ENCODE measurements around the gene SERHL2. TPM values are rescaled to one million over a fixed set of nuclear protein-coding genes. Genes with fewer than 3 reads are reported as not detected.
"Not testable (repeated sequence)": the region's sequence is repeated elsewhere in the genome, so short reads cannot be mapped to it uniquely, and the experiment has no call there.

SERHL2 gene, protein sequence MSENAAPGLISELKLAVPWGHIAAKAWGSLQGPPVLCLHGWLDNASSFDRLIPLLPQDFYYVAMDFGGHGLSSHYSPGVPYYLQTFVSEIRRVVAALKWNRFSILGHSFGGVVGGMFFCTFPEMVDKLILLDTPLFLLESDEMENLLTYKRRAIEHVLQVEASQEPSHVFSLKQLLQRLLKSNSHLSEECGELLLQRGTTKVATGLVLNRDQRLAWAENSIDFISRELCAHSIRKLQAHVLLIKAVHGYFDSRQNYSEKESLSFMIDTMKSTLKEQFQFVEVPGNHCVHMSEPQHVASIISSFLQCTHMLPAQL
- 1 to 10 TPM in 1 of 3 donors, not detected in 2; 1.9 TPM for polyA plus RNA-seq

DNA sequence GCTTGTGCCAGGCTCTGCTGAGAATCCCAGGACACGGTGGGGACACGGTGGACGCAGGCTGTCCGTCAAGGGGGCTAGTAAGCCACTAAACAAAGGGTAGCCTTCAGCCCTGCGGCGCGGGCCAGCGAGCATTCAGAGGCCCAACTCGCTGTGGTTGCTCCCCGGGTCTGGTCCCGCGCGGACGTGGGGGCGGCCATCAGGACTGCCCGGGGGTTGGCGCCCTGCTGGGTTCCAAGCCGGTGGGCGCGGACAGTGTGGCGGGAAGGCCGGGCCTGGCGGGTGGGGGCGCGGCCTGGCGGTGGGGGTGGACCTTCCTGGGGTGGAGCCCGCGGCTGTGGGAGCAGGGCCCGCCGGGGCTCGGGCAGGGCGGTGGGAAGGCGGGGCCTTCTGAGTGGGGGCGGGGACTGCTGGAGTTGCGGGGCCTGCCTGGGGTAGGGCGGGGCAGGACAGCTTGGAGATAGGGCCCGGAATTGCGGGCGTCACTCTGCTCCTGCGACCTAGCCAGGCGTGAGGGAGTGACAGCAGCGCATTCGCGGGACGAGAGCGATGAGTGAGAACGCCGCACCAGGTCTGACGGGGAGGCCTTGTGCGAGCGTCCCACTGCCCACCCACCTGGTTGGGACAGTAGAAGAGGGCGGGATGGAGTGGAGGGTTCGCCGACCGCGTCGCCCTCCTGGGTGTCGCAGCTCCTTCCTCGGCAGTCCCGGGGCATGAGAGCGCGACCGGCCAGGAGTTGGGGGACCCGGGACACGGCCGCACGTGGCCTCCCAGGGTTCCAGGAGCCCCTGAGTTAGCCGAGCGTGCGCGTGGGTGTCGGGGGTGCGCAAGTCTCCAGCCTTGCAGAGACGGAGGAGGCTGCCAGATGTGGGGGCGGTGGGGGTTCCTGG, at the start of gene SERHL2:
TSS of gene SERHL2 (plus strand) at position 482 of the 887 bp plus-strand sequence. CDS start at position 547, 65 bp downstream.
- Mint-ChIP-seq H3K36me3 (no peaks in the 10 kb centered on the region), H3K27ac (peak within 1 kb of the TSS in 2 of 6 donors; percentile 40 to 50), H3K4me3 (peak within 1 kb of the TSS; percentile 75 to 81 (median 78)), H3K9me3 (no peaks in the 10 kb centered on the region), H3K4me1 (peaks cover 10 to 12% of the 10 kb centered on the region in 2 donors), H3K27me3 (ENCODE audit: low read depth in 3 of 3) (peaks cover 0 to 3% (median 2%) of the 10 kb centered on the region in 3 donors)
- DNase-seq = peak; percentile 72 to 75 (median 72)

DNA sequence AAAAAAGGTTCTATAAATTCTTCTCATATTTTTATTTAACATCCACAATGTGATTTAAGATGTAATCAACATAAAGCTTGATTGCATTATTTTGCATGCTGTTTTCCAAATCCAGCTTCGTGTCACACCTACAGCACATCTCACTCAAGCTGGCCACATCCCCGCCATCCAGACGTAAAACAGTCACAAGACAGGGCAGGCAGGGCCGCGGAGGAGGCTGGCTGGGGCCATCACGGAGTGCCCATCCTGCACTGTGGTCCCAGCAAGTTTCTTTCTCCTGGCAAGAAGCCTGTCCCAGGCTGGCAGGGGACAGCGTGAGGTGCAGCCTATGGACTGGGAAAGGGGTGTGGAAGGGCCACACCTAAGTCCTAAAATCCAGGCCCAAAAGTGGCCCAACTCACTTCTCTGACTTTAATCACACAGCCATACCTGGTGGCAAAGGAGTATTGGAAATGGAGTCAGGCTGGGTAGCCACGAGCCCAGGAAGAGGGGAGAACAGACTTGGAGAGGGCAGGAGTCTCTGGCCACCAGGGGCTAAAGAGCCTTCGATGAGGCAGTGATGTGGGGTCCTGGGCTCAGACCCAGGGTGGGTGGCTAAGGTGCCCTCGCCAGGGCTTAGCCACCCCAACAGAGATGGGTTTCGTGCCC, 45.3 kb upstream of the SERHL2 start:
- not testable (repeated sequence) for H3K36me3 Mint-ChIP-seq; DNase-seq; H3K4me1 Mint-ChIP-seq; H3K27me3 Mint-ChIP-seq (ENCODE audit: low read depth in 3 of 3); H3K4me3 Mint-ChIP-seq; H3K9me3 Mint-ChIP-seq
- peak overlapping the region in 1 of 6 donors; percentile 18 for H3K27ac Mint-ChIP-seq

DNA sequence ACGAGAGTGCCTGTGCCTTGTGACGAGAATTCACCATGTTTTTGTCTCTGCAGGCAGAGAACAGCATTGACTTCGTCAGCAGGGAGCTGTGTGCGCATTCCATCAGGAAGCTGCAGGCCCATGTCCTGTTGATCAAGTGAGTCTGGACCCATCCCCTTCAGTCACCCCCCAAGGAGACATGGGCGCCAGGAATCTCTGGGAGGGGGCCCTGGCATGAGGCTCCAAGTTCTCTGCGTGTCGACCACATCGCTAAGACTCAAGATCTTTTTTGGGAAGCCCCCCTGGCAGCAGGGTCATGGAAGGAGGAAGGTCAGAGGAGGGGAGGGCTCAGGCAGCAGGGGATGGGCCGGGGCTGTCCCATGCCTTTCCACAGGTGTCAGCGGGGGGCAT, 44.8 kb upstream of the SERHL2 start:
- H3K9me3 Mint-ChIP-seq; H3K4me1 Mint-ChIP-seq; H3K27ac Mint-ChIP-seq; DNase-seq; H3K27me3 Mint-ChIP-seq (ENCODE audit: low read depth in 3 of 3); H3K36me3 Mint-ChIP-seq; H3K4me3 Mint-ChIP-seq: not testable (repeated sequence)

DNA sequence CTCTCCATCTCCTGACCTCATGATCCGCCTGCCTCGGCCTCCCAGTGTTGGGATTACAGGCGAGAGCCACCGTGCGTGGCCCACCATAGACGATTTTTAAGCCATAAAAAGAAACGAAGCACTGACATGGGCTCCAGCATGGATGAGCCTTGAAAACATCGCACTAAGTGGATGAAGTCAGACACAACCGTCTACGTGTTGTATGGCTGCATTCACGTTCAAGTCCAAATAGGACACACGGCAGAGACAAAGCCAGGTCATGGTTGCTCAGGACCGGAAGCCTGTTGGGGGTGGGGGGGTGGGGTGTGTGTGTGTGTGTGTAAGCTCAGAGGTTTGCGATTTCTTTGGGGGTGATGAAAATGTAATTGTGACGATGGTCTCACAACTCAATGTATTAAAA, 44.2 kb upstream of the SERHL2 start:
- no peaks in the 10 kb centered on the region for H3K4me1 Mint-ChIP-seq
- no peaks in the 10 kb centered on the region for H3K36me3 Mint-ChIP-seq
- DNase-seq = no peak
- no peaks in the 10 kb centered on the region for H3K9me3 Mint-ChIP-seq
- no peak overlapping the region for H3K4me3 Mint-ChIP-seq
- peaks cover 0 to 1% (median 0%) of the 10 kb centered on the region in 3 donors for H3K27me3 Mint-ChIP-seq (ENCODE audit: low read depth in 3 of 3)
- no peak overlapping the region for H3K27ac Mint-ChIP-seq

DNA sequence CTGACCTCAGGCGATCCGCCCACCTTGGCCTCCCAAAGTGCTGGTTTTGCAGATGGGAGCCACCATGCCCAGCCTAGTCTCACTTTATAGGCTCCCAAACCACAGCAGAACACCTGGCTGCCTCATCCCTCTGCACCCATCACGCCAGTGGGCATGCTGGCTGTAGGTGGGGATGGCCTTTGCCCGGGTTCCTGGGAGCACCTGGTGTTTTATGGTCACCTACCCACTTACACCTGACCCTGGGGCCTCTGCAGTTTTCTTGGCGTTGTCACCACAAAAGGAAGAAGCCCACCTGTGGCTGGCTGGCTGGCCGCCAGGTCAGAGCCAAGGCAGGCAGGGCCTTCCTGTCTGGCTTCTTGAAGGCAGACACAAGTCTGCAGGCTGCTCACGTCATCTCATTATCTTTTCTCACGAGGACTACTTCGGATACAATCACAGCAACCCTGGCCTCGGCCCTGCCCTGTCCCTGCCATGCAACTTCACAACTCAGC, 42.3 kb upstream of the SERHL2 start:
- Mint-ChIP-seq H3K27ac (no peak overlapping the region), H3K27me3 (ENCODE audit: low read depth in 3 of 3) (peaks cover 0 to 1% (median 0%) of the 10 kb centered on the region in 3 donors), H3K36me3 (no peaks in the 10 kb centered on the region), H3K4me1 (peaks cover 0 to 1% of the 10 kb centered on the region in 2 donors), H3K4me3 (no peak overlapping the region), H3K9me3 (no peaks in the 10 kb centered on the region)
- no peak for DNase-seq

DNA sequence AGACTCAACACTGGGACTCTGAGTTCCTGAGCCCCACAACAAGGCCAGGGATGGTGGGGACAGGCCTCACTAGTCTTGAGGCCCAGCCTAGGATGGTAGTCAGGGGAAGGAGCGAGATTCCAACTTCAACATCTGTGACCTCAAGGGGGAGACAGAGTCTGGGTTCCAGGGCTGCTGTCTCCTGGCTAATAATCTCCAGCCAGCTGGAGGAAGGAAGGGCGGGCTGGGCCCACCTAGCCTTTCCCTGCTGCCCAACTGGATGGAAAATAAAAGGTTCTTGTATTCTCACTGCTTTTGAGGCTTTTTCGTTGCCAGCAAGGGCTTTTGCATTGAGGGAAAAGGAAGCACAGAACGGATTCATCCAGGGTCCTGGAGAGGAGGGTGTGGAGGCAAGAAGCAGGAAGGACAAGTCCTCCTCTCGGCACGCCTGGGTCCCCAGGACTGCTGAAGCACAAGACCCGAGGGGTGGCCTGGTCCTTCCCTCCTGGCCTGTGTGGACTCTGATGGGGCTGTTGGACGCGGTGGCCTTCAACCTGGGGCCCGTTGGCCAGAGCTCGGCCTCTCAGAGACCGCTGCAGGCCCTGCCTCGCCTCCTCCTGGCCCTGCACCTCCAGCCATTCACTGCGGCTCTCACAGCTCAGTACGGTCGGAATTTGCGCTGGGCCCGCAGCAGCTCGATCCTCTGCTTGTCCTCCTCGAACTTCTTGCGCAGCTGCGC, 41.3 kb upstream of the SERHL2 start:
- not testable (repeated sequence) for H3K4me3 Mint-ChIP-seq; H3K27me3 Mint-ChIP-seq (ENCODE audit: low read depth in 3 of 3); H3K4me1 Mint-ChIP-seq; DNase-seq; H3K36me3 Mint-ChIP-seq; H3K27ac Mint-ChIP-seq; H3K9me3 Mint-ChIP-seq

DNA sequence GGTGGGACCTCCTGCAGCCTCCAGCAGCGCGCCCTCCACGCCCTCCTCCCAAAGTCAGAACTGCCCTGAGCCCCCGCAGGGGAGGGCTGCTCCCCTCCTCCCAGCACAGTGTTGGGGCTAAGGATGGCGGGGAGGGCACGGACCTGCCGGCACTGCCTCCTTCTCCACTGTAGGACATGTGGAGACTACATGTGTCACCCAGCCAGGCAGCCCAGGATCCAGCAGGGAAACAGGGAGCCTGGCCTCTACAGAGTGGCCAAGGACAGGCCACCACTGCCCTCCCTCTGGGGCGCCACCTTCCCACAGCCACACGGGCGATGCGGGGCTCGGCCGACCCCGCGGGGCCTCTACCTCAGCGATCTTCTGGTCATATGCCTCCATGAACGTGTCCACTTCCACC, 39.4 kb upstream of the SERHL2 start:
- not testable (repeated sequence) for H3K4me1 Mint-ChIP-seq; H3K27me3 Mint-ChIP-seq (ENCODE audit: low read depth in 3 of 3); H3K36me3 Mint-ChIP-seq; DNase-seq; H3K9me3 Mint-ChIP-seq; H3K4me3 Mint-ChIP-seq; H3K27ac Mint-ChIP-seq

DNA sequence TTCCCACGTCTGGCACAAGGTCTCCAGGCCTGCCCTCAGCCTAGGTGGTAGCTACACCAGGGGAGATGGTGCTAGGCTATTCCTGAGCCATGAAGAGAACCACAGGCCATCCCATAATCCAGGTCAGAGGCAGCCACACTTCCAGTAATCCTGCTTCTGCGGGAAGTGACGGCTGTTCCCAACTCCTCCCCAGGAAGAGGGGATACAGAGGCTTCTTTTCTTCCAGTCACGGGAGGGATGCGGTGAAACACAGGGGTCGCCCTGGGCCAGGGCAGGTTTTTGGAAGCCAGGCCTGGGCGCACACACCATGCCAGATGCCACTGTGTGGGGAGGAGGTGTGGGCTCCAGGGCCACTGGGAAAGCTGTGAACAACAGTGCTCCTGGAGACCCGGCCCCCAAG, 38.5 kb upstream of the SERHL2 start:
- not testable (repeated sequence) for H3K36me3 Mint-ChIP-seq; H3K27me3 Mint-ChIP-seq (ENCODE audit: low read depth in 3 of 3); H3K9me3 Mint-ChIP-seq; H3K27ac Mint-ChIP-seq; DNase-seq; H3K4me3 Mint-ChIP-seq
- peaks cover 13 to 14% of the 10 kb centered on the region in 2 donors for H3K4me1 Mint-ChIP-seq

DNA sequence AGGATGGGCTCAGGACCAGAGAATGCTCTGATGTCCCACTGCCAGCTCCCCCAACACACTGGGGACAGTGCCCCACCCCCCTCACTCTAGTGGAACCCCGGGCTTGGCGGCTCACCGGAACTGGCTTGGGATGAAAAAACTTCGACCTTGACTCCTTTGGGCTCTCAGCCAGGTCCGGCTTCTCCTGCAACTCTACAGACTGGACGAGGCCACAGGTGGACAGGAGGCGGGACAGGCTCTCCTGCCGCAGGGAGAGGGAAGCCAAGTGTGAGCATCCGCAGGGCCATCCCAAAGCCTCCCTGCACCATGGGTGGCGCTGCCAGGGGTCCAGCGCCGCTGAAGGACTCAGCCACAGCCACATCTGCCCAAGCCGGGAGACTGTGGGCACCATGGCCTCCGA, 37.9 kb upstream of the SERHL2 start:
- Mint-ChIP-seq H3K9me3 (no peaks in the 10 kb centered on the region), H3K4me1 (peaks cover 14% of the 10 kb centered on the region in 2 donors), H3K36me3 (no peaks in the 10 kb centered on the region), H3K4me3 (no peak overlapping the region), H3K27me3 (ENCODE audit: low read depth in 3 of 3) (peaks cover 0 to 5% (median 2%) of the 10 kb centered on the region in 3 donors), H3K27ac (no peak overlapping the region)
- no peak for DNase-seq

DNA sequence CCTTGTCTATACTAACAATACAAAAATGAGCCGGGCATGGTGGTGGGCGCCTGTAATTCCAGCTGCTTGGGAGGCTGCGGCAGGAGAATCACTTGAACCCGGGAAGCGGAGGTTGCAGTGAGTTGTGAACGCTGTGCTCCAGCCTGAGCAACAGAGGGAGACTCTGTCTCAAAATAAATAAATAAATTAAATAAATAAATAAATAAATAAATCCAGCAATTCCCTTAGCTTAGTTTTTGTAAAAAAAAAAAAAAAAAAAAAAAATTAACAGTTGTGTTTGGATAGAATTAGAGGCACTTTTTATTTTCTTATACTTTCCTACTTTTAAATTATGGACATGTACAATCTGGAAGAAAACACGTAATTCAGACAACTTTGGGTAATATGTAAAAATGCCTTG, 36.7 kb upstream of the SERHL2 start:
- H3K4me3 Mint-ChIP-seq = not testable (repeated sequence)

DNA sequence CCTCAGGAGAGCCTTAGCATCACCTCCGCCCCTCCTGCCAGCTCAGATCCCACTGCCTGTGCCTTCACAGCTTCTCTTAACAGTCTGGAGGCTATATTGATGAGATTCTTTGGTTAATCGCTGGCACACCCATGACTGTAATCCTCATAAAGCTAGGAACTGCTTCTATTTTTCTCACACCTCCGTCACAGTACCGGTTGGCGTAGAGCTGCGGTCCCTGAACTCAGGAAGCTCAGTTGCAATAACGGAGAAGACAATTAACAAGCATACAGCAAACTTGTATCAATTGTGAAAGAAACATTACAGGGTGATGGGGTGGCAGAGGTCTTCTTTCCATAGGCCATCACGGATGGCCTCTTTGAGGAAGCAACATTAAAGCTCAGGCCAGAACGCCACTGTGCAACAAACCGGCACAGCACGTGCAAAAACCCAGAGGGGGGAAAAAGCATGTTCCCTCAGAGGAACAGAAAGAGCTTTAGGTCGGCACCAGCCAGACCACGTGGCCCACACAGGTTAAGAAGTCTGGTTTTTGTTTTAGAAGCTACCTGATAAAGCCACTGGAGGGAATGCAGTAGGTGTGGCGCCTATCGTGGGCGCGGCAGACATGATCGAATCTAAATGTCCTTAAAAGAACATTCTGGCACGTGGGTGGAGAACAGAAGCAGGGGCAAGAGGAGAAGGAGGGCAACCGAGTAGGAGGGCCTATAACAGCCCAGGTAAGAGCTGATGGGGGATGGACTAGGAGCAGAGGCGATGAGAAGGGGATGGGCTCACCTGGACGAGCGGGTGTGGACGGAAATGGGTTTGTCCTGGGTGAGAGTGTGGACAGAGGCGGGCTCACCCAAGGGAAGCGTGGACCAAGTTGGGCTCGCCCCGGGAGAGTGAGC, 34.9 kb upstream of the SERHL2 start:
- not testable (repeated sequence) for H3K9me3 Mint-ChIP-seq; H3K27me3 Mint-ChIP-seq (ENCODE audit: low read depth in 3 of 3); H3K36me3 Mint-ChIP-seq
- H3K4me1 Mint-ChIP-seq = peaks cover 14 to 16% of the 10 kb centered on the region in 2 donors
- peak overlapping the region; percentile 82 to 93 (median 92) for H3K27ac Mint-ChIP-seq
- DNase-seq = peak in 1 of 3 donors; percentile 10
- peak overlapping the region; percentile 90 to 96 (median 94) for H3K4me3 Mint-ChIP-seq

More for the DNA sequence above, 36.7 kb upstream of the SERHL2 start:
- H3K4me1 Mint-ChIP-seq = peaks cover 14 to 16% of the 10 kb centered on the region in 2 donors
- H3K27ac Mint-ChIP-seq; H3K9me3 Mint-ChIP-seq; H3K36me3 Mint-ChIP-seq; H3K27me3 Mint-ChIP-seq (ENCODE audit: low read depth in 3 of 3); DNase-seq: not testable (repeated sequence)

DNA sequence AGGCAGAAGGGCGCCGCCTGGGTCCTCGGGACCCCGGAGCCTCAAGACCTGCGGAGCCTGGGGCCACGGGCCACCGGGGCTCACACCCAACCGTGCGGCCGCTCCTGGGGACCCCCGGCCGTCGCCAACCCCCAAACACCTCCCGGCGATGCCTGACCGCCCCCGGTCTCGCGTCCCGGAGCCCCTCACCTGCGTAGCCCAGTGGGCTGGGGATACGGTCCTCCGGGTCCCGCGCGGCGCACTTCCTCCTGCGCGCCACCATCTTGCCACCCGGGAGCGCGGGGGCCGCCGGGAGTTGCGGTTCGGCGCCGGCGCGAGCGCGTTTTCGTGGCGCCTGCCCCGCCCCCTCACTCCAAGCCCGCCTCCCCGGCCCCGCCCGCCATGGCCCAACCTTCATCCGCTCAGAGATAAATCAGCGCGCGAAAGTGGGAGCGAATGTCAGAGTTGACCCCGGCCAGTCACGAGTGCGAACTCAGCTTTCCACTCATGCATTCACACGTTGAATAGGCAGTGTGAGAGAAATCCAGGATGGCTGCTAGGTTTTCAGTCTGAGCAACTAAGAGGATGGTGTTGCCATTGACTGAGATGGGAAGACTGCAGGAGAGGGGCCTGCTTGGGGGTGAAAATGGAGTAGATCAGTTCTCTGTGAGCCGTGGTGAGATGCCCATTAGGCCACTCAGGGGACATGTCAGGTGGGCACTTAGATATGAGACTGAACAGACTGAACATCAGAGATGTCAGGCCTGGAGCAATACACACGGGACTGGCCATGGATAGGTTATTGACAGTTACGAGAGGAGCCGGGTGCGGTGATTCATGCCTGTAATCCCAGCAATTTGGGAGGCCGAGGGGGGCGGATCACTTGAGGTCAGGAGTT, 34.0 kb upstream of the SERHL2 start, which contains the start of gene RRP7A:
TSS of gene RRP7A (minus strand) at position 272 of the 877 bp plus-strand sequence. CDS start at position 262, 10 bp downstream.
- Mint-ChIP-seq H3K36me3 (no peaks in the 10 kb centered on the region), H3K27me3 (ENCODE audit: low read depth in 3 of 3) (peaks cover 0 to 9% (median 2%) of the 10 kb centered on the region in 3 donors), H3K27ac (peak within 1 kb of the TSS; percentile 82 to 94 (median 92)), H3K9me3 (no peaks in the 10 kb centered on the region), H3K4me3 (peak within 1 kb of the TSS; percentile 91 to 96 (median 94)), H3K4me1 (peaks cover 14 to 16% of the 10 kb centered on the region in 2 donors)
- peak; percentile 78 to 79 (median 78) for DNase-seq
